ENCODE results near the gene SEC63.

The SEC63 gene

GRCh38 chr6:107983811-107984210 is 25.8 kb upstream of the SEC63 start:
- DNase-seq (ENCODE audit: extremely low read depth, low read depth) = no peak
- TF ChIP-seq, protein P1, sequence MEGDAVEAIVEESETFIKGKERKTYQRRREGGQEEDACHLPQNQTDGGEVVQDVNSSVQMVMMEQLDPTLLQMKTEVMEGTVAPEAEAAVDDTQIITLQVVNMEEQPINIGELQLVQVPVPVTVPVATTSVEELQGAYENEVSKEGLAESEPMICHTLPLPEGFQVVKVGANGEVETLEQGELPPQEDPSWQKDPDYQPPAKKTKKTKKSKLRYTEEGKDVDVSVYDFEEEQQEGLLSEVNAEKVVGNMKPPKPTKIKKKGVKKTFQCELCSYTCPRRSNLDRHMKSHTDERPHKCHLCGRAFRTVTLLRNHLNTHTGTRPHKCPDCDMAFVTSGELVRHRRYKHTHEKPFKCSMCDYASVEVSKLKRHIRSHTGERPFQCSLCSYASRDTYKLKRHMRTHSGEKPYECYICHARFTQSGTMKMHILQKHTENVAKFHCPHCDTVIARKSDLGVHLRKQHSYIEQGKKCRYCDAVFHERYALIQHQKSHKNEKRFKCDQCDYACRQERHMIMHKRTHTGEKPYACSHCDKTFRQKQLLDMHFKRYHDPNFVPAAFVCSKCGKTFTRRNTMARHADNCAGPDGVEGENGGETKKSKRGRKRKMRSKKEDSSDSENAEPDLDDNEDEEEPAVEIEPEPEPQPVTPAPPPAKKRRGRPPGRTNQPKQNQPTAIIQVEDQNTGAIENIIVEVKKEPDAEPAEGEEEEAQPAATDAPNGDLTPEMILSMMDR (IDR thresholded peaks at IDR 0.05; ENCODE audit: low read depth, low read length) = no peak

GRCh38 chr6:107982486-107982885 is 24.5 kb upstream of the SEC63 start:
- DNase-seq (ENCODE audit: extremely low read depth, low read depth) = no peak
- TF ChIP-seq, protein P1 (IDR thresholded peaks at IDR 0.05; ENCODE audit: low read depth, low read length) = no peak

- DNase-seq (ENCODE audit: extremely low read depth, low read depth) = no peak
- TF ChIP-seq, protein P1 (IDR thresholded peaks at IDR 0.05; ENCODE audit: low read depth, low read length) = no peak
These were observed 23.7 kb upstream of the SEC63 start for GRCh38 chr6:107981695-107982094.

- no peak for DNase-seq (ENCODE audit: extremely low read depth, low read depth)
- TF ChIP-seq, protein P1 (IDR thresholded peaks at IDR 0.05; ENCODE audit: low read depth, low read length) = peak; percentile 44
These were observed 19.3 kb upstream of the SEC63 start for GRCh38 chr6:107977283-107977682.

- TF ChIP-seq, protein P1 (IDR thresholded peaks at IDR 0.05; ENCODE audit: low read depth, low read length) = no peak
- DNase-seq (ENCODE audit: extremely low read depth, low read depth) = no peak
These were observed 18.3 kb upstream of the SEC63 start for GRCh38 chr6:107976155-107976783.

DNA sequence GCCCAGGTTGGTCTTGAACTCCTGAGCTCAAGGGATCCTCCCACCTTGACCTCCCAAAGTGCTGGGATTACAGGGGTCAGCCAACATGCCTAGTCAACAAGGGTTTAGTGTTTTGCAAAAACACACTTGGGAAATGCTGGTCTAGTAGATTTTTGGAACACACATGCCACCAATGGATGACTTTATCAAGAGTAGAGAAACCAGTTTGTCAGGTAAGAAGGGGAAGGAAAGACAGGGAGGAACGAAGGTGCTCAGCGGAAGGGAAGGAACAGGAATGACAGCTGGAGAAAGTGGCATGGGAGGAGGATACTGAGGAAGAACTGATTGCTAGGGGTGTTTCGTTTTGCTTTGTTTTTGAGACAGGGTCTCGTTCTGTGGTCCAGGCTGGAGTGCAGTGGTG is 15.6 kb upstream of the SEC63 start:
- DNase-seq (ENCODE audit: extremely low read depth, low read depth) = no peak

DNA sequence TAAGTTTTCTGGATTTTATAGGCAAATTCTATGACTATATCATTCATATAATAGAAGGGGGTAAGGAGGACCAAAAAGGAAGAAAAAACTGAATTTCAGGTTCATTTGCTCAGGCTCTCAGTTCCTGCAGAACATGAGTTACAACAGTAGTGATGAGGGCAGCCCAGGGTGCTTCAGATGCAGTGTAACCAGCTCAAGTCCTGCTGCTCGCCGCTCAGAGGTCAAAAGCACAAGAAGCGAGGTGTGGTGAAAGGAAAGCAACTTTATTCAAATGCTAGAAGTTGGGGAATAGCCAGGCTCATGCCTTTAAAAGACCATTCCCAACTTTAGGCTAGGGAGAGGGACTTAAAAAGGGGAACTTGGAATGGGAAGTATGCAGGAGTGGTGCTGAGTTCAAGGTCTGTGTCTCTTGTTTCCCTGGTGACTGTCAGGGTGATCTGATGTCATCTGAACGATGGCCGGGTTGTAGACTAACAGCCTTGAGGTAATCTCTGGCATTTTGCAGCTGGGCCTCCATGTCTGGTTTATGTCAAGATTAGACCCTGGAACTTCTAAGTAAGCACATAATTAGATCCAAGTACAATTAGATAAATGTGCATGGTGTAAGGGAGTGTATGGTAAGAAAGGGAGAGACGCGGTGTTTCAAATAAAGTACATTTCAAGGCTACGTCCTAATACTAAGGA is 14.5 kb upstream of the SEC63 start:
- no peak for DNase-seq (ENCODE audit: extremely low read depth, low read depth)
- TF ChIP-seq, protein P1 (IDR thresholded peaks at IDR 0.05; ENCODE audit: low read depth, low read length) = no peak

More for the DNA sequence above, 15.6 kb upstream of the SEC63 start:
- TF ChIP-seq, protein P1 (IDR thresholded peaks at IDR 0.05; ENCODE audit: low read depth, low read length) = no peak

All from AG09319 (cell line).